Upper lobe of left lung (tissue), 4 donors: ENCODE results near the gene FRMPD1.

Source experiments
- CTCF ChIP-seq, 6 experiments: fragments of 450-650 bp in 4 of 6; fragments of 200-600 bp in 2 of 6; sonication (generic) in 2 of 6; IDR thresholded peaks; one replicate each; pipeline ENCODE4 v1.5.1; 2016 to 2019; ENCODE audit warnings: antibody characterized with exemption in 6 of 6
- EP300 ChIP-seq, 4 donors: sonication (generic); formaldehyde crosslinking; IDR thresholded peaks; one replicate each; pipeline ENCODE4 v1.5.1; 2017; ENCODE audit warnings: antibody characterized with exemption in 4 of 4, control low read depth in 2 of 4
- POLR2A ChIP-seq, 4 donors: fragments of 450-650 bp; IDR thresholded peaks; one replicate each; pipeline ENCODE4 v1.5.1; 2016 to 2017; ENCODE audit warnings: antibody characterized with exemption in 4 of 4, mild to moderate bottlenecking in 2 of 4
- POLR2AphosphoS5 ChIP-seq, 2 donors: sonication (generic); formaldehyde crosslinking; IDR thresholded peaks; one replicate each; pipeline ENCODE4 v1.5.1; 2017; ENCODE audit warnings: antibody characterized with exemption in 2 of 2

- TF ChIP-seq POLR2AphosphoS5 (IDR thresholded peaks at IDR 0.05) (no peak), POLR2A (IDR thresholded peaks at IDR 0.05) (no peak), CTCF (IDR thresholded peaks at IDR 0.05) (no peak), EP300 (IDR thresholded peaks at IDR 0.05) (no peak)
Measured at GRCh38 chr9:37621273-37622121, 29.3 kb upstream of the FRMPD1 start.
